GM12878 (cell line): ENCODE data around the gene PAX1. TPM values are rescaled to one million over a fixed set of nuclear protein-coding genes. Genes with fewer than 3 reads are reported as not detected.

ENCODE experiments used
- ATAC-seq: fragments of 200-7000 bp; cut with Tn5 transposase; 3 replicates; pipeline ENCODE4 v1.9.1; 2020; ENCODE audit warnings: mild to moderate bottlenecking, moderate library complexity
- BruUV-seq: library from RNA; stranded (reverse); fragments of 400-500 nt; replicated peaks from 2 replicates; lab custom pipeline; 2021; lab: Mats Ljungman, UMichigan
- CTCF ChIA-PET: fragments of 300-600 bp; sonication (Branson Sonifier 250); formaldehyde crosslinking; extraction: SDS; loops from one replicate; lab custom pipeline; 2021; ENCODE audit warnings: inconsistent platforms; lab: Yijun Ruan, JAX
- POLR2A ChIA-PET: fragments of 350-600 bp; formaldehyde crosslinking; extraction: SDS; loops from one replicate; lab custom pipeline; 2021; ENCODE audit warnings: inconsistent platforms; lab: Charles Lee
- RAD21 ChIA-PET: fragments of 300-600 bp; sonication (Branson Sonifier 250); formaldehyde crosslinking; loops from one replicate; lab custom pipeline; 2023; ENCODE audit warnings: antibody characterized with exemption; ENCODE audit not compliant: unreplicated experiment; lab: Charles Lee
- SMC1A ChIA-PET: fragments of 300-600 bp; sonication (Branson Sonifier 250); formaldehyde crosslinking; loops from one replicate; lab custom pipeline; 2023; ENCODE audit not compliant: unreplicated experiment, uncharacterized antibody; lab: Charles Lee
- DNase-seq: peaks from one replicate; pipeline ENCODE4 v3.0.0-alpha.2; 2011; ENCODE audit warnings: low read depth, low spot score
- FAIRE-seq: peaks from 3 replicates; lab custom pipeline; 2011; peaks lifted over from hg19 to GRCh38; lab: Jason Lieb, UNC
- H2AFZ ChIP-seq: 2 replicates; pipeline ENCODE4 v1.6.0; 2011; ENCODE audit warnings: low read depth, low read length, control low read depth; ENCODE audit not compliant: control insufficient read depth
- H3K27ac ChIP-seq: 2 replicates; pipeline ENCODE4 v1.5.1; 2011; ENCODE audit warnings: control low read depth; ENCODE audit not compliant: control insufficient read depth, insufficient read depth
- H3K27me3 ChIP-seq, 2 experiments: replicated peaks in 1 of 2; 2 replicates each; pipeline versions ENCODE4 v1.6.0 to v1.6.1; 2011; ENCODE audit warnings: low read length in 1 of 2; ENCODE audit not compliant: control insufficient read depth in 2 of 2, insufficient read depth in 2 of 2
- H3K36me3 ChIP-seq, 2 experiments: 2 replicates each; pipeline ENCODE4 v1.5.1; 2011; ENCODE audit warnings: low read length in 1 of 2; ENCODE audit not compliant: control insufficient read depth in 2 of 2, insufficient read depth in 2 of 2
- H3K4me1 ChIP-seq: 2 replicates; pipeline ENCODE4 v1.6.1; 2011; ENCODE audit warnings: mild to moderate bottlenecking, low read length, moderate library complexity, mixed read lengths; ENCODE audit not compliant: control insufficient read depth, insufficient read depth
- H3K4me2 ChIP-seq: 2 replicates; pipeline ENCODE4 v1.6.0; 2011; ENCODE audit warnings: control low read depth; ENCODE audit not compliant: control insufficient read depth, insufficient read depth
- H3K4me3 ChIP-seq: fragments of 200-600 bp; sonication (generic); 2 replicates; pipeline ENCODE4 v1.5.1; 2016
- H3K79me2 ChIP-seq: 2 replicates; pipeline ENCODE4 v1.6.0; 2011; ENCODE audit warnings: low read length; ENCODE audit not compliant: control insufficient read depth, insufficient read depth
- H3K9ac ChIP-seq: 2 replicates; pipeline ENCODE4 v1.8.0; 2011; ENCODE audit warnings: low read length, control low read depth, mixed read lengths; ENCODE audit not compliant: control insufficient read depth, insufficient read depth
- H3K9me3 ChIP-seq: replicated peaks from 3 replicates; pipeline ENCODE4 v1.5.1; 2011; ENCODE audit warnings: mild to moderate bottlenecking, low read length; ENCODE audit not compliant: control insufficient read depth, insufficient read depth
- H4K20me1 ChIP-seq: 2 replicates; pipeline ENCODE4 v1.6.0; 2011; ENCODE audit not compliant: control insufficient read depth, insufficient read depth
- BCL3 ChIP-seq: IDR thresholded peaks from 2 replicates; pipeline ENCODE4 v1.6.1; 2011; ENCODE audit warnings: borderline replicate concordance, low read depth, mild to moderate bottlenecking, moderate library complexity, low read length; ENCODE audit not compliant: insufficient read depth, poor library complexity, severe bottlenecking
- BRCA1 ChIP-seq: IDR thresholded peaks from 2 replicates; pipeline ENCODE4 v1.6.1; 2011; ENCODE audit warnings: low read depth, low read length, improper control_type of control experiment
- HDGF ChIP-seq: fragments of 450-650 bp; IDR thresholded peaks from 2 replicates; pipeline ENCODE4 v1.6.1; 2016; ENCODE audit warnings: antibody characterized with exemption
- JUNB ChIP-seq: IDR thresholded peaks from 2 replicates; pipeline ENCODE4 v1.6.1; 2016; ENCODE audit warnings: antibody characterized with exemption, mild to moderate bottlenecking
- NRF1 ChIP-seq: conservative IDR thresholded peaks from 2 replicates; pipeline ENCODE4 v1.6.1; 2011; ENCODE audit warnings: mild to moderate bottlenecking, low read depth, low read length, improper control_type of control experiment
- RAD51 ChIP-seq: fragments of 450-650 bp; IDR thresholded peaks from 2 replicates; pipeline ENCODE4 v1.6.1; 2016; ENCODE audit warnings: moderate library complexity, mild to moderate bottlenecking, inconsistent platforms
- RB1 ChIP-seq: fragments of 450-650 bp; formaldehyde crosslinking; IDR thresholded peaks from 2 replicates; pipeline ENCODE4 v1.6.1; 2017; ENCODE audit warnings: mild to moderate bottlenecking, borderline replicate concordance
- REST ChIP-seq: IDR thresholded peaks from 2 replicates; pipeline ENCODE4 v1.6.1; 2012; ENCODE audit warnings: mild to moderate bottlenecking, low read depth, low read length
- SKIL ChIP-seq: fragments of 450-650 bp; IDR thresholded peaks from 2 replicates; pipeline ENCODE4 v1.6.1; 2017; ENCODE audit warnings: mild to moderate bottlenecking, low read depth, inconsistent platforms; ENCODE audit not compliant: poor library complexity, severe bottlenecking
- SPI1 ChIP-seq: IDR thresholded peaks from 2 replicates; pipeline ENCODE4 v1.6.1; 2011; ENCODE audit warnings: low read depth, mild to moderate bottlenecking, low read length, moderate library complexity, borderline replicate concordance; ENCODE audit not compliant: insufficient read depth
- ZNF274 ChIP-seq: IDR thresholded peaks from one replicate; pipeline ENCODE4 v1.8.0; 2011; ENCODE audit not compliant: insufficient read length, insufficient read depth
- ZNF384 ChIP-seq: IDR thresholded peaks from 2 replicates; pipeline ENCODE4 v1.6.1; 2012; ENCODE audit warnings: low read depth, mild to moderate bottlenecking, low read length, improper control_type of control experiment, borderline replicate concordance
- WGBS: methylation state at CpG from one replicate; pipeline ENCODE4 v1.1.6; 2016; ENCODE audit warnings: low lambda C conversion rate; ENCODE audit not compliant: insufficient replicate concordance, insufficient coverage; ENCODE audit errors: missing lambda C conversion rate; 5-methylcytosine and 5-hydroxymethylcytosine counted together
- in situ Hi-C: fragments of 300-500 bp; cut with MboI; formaldehyde crosslinking; loops from 9 replicates; pipeline ENCODE4 v1.14.3; 2018; ENCODE audit warnings: mixed read lengths
- intact Hi-C: fragments of 100-400 bp; cut with micrococcal nuclease; formaldehyde crosslinking; loops from one replicate; pipeline ENCODE4 v1.14.2; 2022; ENCODE audit not compliant: unreplicated experiment
- polyA plus RNA-seq, 11 experiments: library from polyadenylated mRNA; depleted of rRNA in 4 of 11; unstranded in 6 of 11; stranded (reverse) in 5 of 11; fragments of >200 nt; fragmentation: Nextera tagmentation in 4 of 11; fragmentation: Illumina TruSeq in 1 of 11; extraction: Ambion mirVana in 4 of 11; extraction: Trizol in 1 of 11; gene quantifications; 1 replicate in 1 of 11; 2 replicates in 10 of 11; pipeline versions ENCODE4 v1.2.1 to v1.2.3, GENCODE V29; 2011 to 2016; ENCODE audit warnings: inconsistent platforms in 2 of 11, missing spikeins in 2 of 11, low read depth in 1 of 11
- total RNA-seq, 4 experiments: library from RNA; depleted of rRNA in 3 of 4; stranded (reverse); fragments of >200 nt in 3 of 4; fragmentation: Illumina TruSeq in 1 of 4; extraction: Trizol in 1 of 4; gene quantifications; 2 replicates each; pipeline versions ENCODE4 v1.2.1 to v1.2.3, GENCODE V29; 2013 to 2021

Gene PAX1
- total and polyA plus RNA-seq, 10 of the 15 experiments (the other 5 are each of a cell fraction or from before 2014, with no cell fraction given) = not detected

- ATAC-seq = no peak
These were observed 20.8 kb upstream of the PAX1 start for GRCh38 chr20:21684671-21685070.

GRCh38 chr20:21685981-21686380 is 19.5 kb upstream of the PAX1 start:
- ChIA-PET POLR2A (no interaction called here), RAD21 (no interaction called here), SMC1A (no interaction called here), CTCF (interaction anchor here (0.7 to 2.4 kb wide), 3 partner anchors 9 to 834 kb away, joined by 3 to 8 read pairs (median 4); no protein-coding TSS in a partner anchor)
- Histone ChIP-seq H3K9me3 (no peaks in the 10 kb centered on the region), H4K20me1 (no peaks in the 10 kb centered on the region), H3K9ac (no peak overlapping the region), H3K27me3 (peaks cover 0 to 4% of the 10 kb centered on the region in 2 experiments; a peak in 2 of 4 replicates), H3K4me2 (no peak overlapping the region), H3K79me2 (no peaks in the 10 kb centered on the region), H3K27ac (no peak overlapping the region), H3K4me3 (no peak overlapping the region), H2AFZ (no peak overlapping the region), H3K4me1 (no peaks in the 10 kb centered on the region), H3K36me3 (no peaks in the 10 kb centered on the region)
- intact Hi-C loops (no loop called here), in situ Hi-C loops (no loop called here)
- no TSS peak for BruUV-seq
- ATAC-seq = no peak
- no peak for FAIRE-seq
- 3% methylated on average over 2 of the region's 2 CpGs for WGBS
- DNase-seq = no peak
- TF ChIP-seq ZNF274 = no peak
- no peak for TF ChIP-seq RAD51
- no peak for TF ChIP-seq BCL3
- no peak for TF ChIP-seq SKIL
- no peak for TF ChIP-seq ZNF384
- TF ChIP-seq REST = no peak
- TF ChIP-seq HDGF = no peak
- TF ChIP-seq NRF1 = no peak

More at GRCh38 chr20:21684671-21685070, 20.8 kb upstream of the PAX1 start:
- Histone ChIP-seq H3K36me3 (no peaks in the 10 kb centered on the region), H3K4me3 (no peak overlapping the region), H3K79me2 (no peaks in the 10 kb centered on the region), H3K4me1 (no peaks in the 10 kb centered on the region), H3K9ac (no peak overlapping the region), H3K27me3 (peaks cover 0 to 4% of the 10 kb centered on the region in 2 experiments; a peak in 2 of 4 replicates), H3K27ac (no peak overlapping the region), H2AFZ (no peak overlapping the region), H3K4me2 (no peak overlapping the region), H4K20me1 (no peaks in the 10 kb centered on the region), H3K9me3 (no peaks in the 10 kb centered on the region)
- TF ChIP-seq SPI1 (no peak), RB1 (no peak), BRCA1 (no peak), JUNB (no peak)
- WGBS = 13% methylated on average over 3 of the region's 3 CpGs
- intact Hi-C loops = no loop called here
- SMC1A ChIA-PET = no interaction called here
- RAD21 ChIA-PET = no interaction called here
- in situ Hi-C loops = no loop called here
- FAIRE-seq = no peak
- POLR2A ChIA-PET = no interaction called here
- CTCF ChIA-PET = no interaction called here
- no TSS peak for BruUV-seq
- no peak for DNase-seq
